COLO668 (cell line): ENCODE results near the gene CAMKMT.
"Not testable (repeated sequence)": the region's sequence is repeated elsewhere in the genome, so short reads cannot be mapped to it uniquely, and the experiment has no call there.

Experiments
- DNase-seq: peaks from one replicate; lab custom pipeline; 2025; ENCODE audit not compliant: unreplicated experiment; lab: John Stamatoyannopoulos, UW

Gene CAMKMT

GRCh38 chr2:44496130-44496529 is 134.4 kb downstream of the CAMKMT start:
- DNase-seq, result no peak

GRCh38 chr2:44498551-44498950 is 136.8 kb downstream of the CAMKMT start:
- no peak for DNase-seq

- DNase-seq, result not testable (repeated sequence)
Measured at GRCh38 chr2:44505664-44506063, 143.9 kb downstream of the CAMKMT start.

- no peak for DNase-seq
Measured at GRCh38 chr2:44510246-44510645, 148.5 kb downstream of the CAMKMT start.

- DNase-seq, result no peak
Measured at GRCh38 chr2:44515416-44515815, 153.7 kb downstream of the CAMKMT start.

GRCh38 chr2:44519026-44519425 is 157.3 kb downstream of the CAMKMT start:
- no peak for DNase-seq

GRCh38 chr2:44522846-44523245 is 161.1 kb downstream of the CAMKMT start:
- no peak for DNase-seq

GRCh38 chr2:44524347-44524926 is 162.7 kb downstream of the CAMKMT start:
- DNase-seq, result no peak

GRCh38 chr2:44526352-44526751 is 164.6 kb downstream of the CAMKMT start:
- no peak for DNase-seq

GRCh38 chr2:44528595-44528994 is 166.8 kb downstream of the CAMKMT start:
- no peak for DNase-seq

- no peak for DNase-seq
Measured at GRCh38 chr2:44529448-44529847, 167.7 kb downstream of the CAMKMT start.

GRCh38 chr2:44531289-44531688 is 169.5 kb downstream of the CAMKMT start:
- no peak for DNase-seq

- no peak for DNase-seq
Measured at GRCh38 chr2:44532031-44532430, 170.3 kb downstream of the CAMKMT start.

- DNase-seq, result no peak
Measured at GRCh38 chr2:44533508-44533907, 171.8 kb downstream of the CAMKMT start.

- no peak for DNase-seq
Measured at GRCh38 chr2:44535376-44535775, 173.6 kb downstream of the CAMKMT start.

GRCh38 chr2:44537264-44537663 is 175.5 kb downstream of the CAMKMT start:
- DNase-seq, result no peak

GRCh38 chr2:44542520-44542919 is 180.8 kb downstream of the CAMKMT start:
- DNase-seq, result no peak

GRCh38 chr2:44543773-44544725 is 182.3 kb downstream of the CAMKMT start:
- DNase-seq, result no peak

- DNase-seq, result no peak
Measured at GRCh38 chr2:44545005-44545404, 183.3 kb downstream of the CAMKMT start.

- DNase-seq, result no peak
Measured at GRCh38 chr2:44546459-44547127, 184.8 kb downstream of the CAMKMT start.

- no peak for DNase-seq
Measured at GRCh38 chr2:44547718-44548117, 186.0 kb downstream of the CAMKMT start.
